Measurements from ENCODE around the gene ETV3L.

Gene ETV3L

GRCh38 chr1:157132616-157133167 is 33.1 kb upstream of the ETV3L start:
- Histone ChIP-seq H3K4me1 (ENCODE audit: control insufficient read depth in 1 of 2, insufficient read depth in 2 of 2, low read length in 2 of 2) (peaks cover 37 to 38% of the 10 kb centered on the region in 2 donors), H3K9me3 (ENCODE audit: control insufficient read depth in 1 of 2, low read length in 2 of 2) (no peaks in the 10 kb centered on the region), H3K36me3 (ENCODE audit: control insufficient read depth in 1 of 2, insufficient read depth in 2 of 2, low read length in 2 of 2) (peaks cover 32 to 77% of the 10 kb centered on the region in 2 donors), H3K27ac (ENCODE audit: low read depth, low read length) (no peak overlapping the region), H3K4me3 (ENCODE audit: low read depth in 1 of 2, low read length in 2 of 2) (no peak overlapping the region), H3K9ac (ENCODE audit: low read depth in 1 of 2, low read length in 2 of 2) (no peak overlapping the region), H3K27me3 (ENCODE audit: control insufficient read depth in 1 of 2, insufficient read depth in 2 of 2, low read length in 2 of 2) (no peaks in the 10 kb centered on the region)

- H3K36me3 ChIP-seq (ENCODE audit: control insufficient read depth in 1 of 2, insufficient read depth in 2 of 2, low read length in 2 of 2): peaks cover 32 to 80% of the 10 kb centered on the region in 2 donors
These were observed 32.5 kb upstream of the ETV3L start for GRCh38 chr1:157132111-157132510.

GRCh38 chr1:157131281-157131680 is 31.7 kb upstream of the ETV3L start:
- H3K9ac ChIP-seq (ENCODE audit: low read depth in 1 of 2, low read length in 2 of 2): no peak overlapping the region
- peaks cover 32 to 87% of the 10 kb centered on the region in 2 donors for H3K36me3 ChIP-seq (ENCODE audit: control insufficient read depth in 1 of 2, insufficient read depth in 2 of 2, low read length in 2 of 2)
- peaks cover 25 to 27% of the 10 kb centered on the region in 2 donors for H3K4me1 ChIP-seq (ENCODE audit: control insufficient read depth in 1 of 2, insufficient read depth in 2 of 2, low read length in 2 of 2)
- no peak overlapping the region for H3K27ac ChIP-seq (ENCODE audit: low read depth, low read length)
- no peaks in the 10 kb centered on the region for H3K27me3 ChIP-seq (ENCODE audit: control insufficient read depth in 1 of 2, insufficient read depth in 2 of 2, low read length in 2 of 2)
- H3K4me3 ChIP-seq (ENCODE audit: low read depth in 1 of 2, low read length in 2 of 2): no peak overlapping the region
- H3K9me3 ChIP-seq (ENCODE audit: control insufficient read depth in 1 of 2, low read length in 2 of 2): no peaks in the 10 kb centered on the region

More at GRCh38 chr1:157132111-157132510, 32.5 kb upstream of the ETV3L start:
- H3K27me3 ChIP-seq (ENCODE audit: control insufficient read depth in 1 of 2, insufficient read depth in 2 of 2, low read length in 2 of 2): no peaks in the 10 kb centered on the region
- H3K9ac ChIP-seq (ENCODE audit: low read depth in 1 of 2, low read length in 2 of 2): no peak overlapping the region
- H3K4me3 ChIP-seq (ENCODE audit: low read depth in 1 of 2, low read length in 2 of 2): no peak overlapping the region
- no peaks in the 10 kb centered on the region for H3K9me3 ChIP-seq (ENCODE audit: control insufficient read depth in 1 of 2, low read length in 2 of 2)
- H3K4me1 ChIP-seq (ENCODE audit: control insufficient read depth in 1 of 2, insufficient read depth in 2 of 2, low read length in 2 of 2): peaks cover 33 to 35% of the 10 kb centered on the region in 2 donors
- H3K27ac ChIP-seq (ENCODE audit: low read depth, low read length): no peak overlapping the region

- no peak overlapping the region for H3K4me3 ChIP-seq (ENCODE audit: low read depth in 1 of 2, low read length in 2 of 2)
- no peaks in the 10 kb centered on the region for H3K9me3 ChIP-seq (ENCODE audit: control insufficient read depth in 1 of 2, low read length in 2 of 2)
- H3K27me3 ChIP-seq (ENCODE audit: control insufficient read depth in 1 of 2, insufficient read depth in 2 of 2, low read length in 2 of 2): no peaks in the 10 kb centered on the region
- no peaks in the 10 kb centered on the region for H3K4me1 ChIP-seq (ENCODE audit: control insufficient read depth in 1 of 2, insufficient read depth in 2 of 2, low read length in 2 of 2)
- no peak overlapping the region for H3K9ac ChIP-seq (ENCODE audit: low read depth in 1 of 2, low read length in 2 of 2)
- no peak overlapping the region for H3K27ac ChIP-seq (ENCODE audit: low read depth, low read length)
- H3K36me3 ChIP-seq (ENCODE audit: control insufficient read depth in 1 of 2, insufficient read depth in 2 of 2, low read length in 2 of 2): peaks cover 28 to 64% of the 10 kb centered on the region in 2 donors
These were observed 25.2 kb upstream of the ETV3L start for GRCh38 chr1:157124855-157125254.

GRCh38 chr1:157119448-157119847 is 19.8 kb upstream of the ETV3L start:
- no peaks in the 10 kb centered on the region for H3K9me3 ChIP-seq (ENCODE audit: control insufficient read depth in 1 of 2, low read length in 2 of 2)
- no peak overlapping the region for H3K9ac ChIP-seq (ENCODE audit: low read depth in 1 of 2, low read length in 2 of 2)
- H3K27me3 ChIP-seq (ENCODE audit: control insufficient read depth in 1 of 2, insufficient read depth in 2 of 2, low read length in 2 of 2): no peaks in the 10 kb centered on the region
- peaks cover 12 to 18% of the 10 kb centered on the region in 2 donors for H3K36me3 ChIP-seq (ENCODE audit: control insufficient read depth in 1 of 2, insufficient read depth in 2 of 2, low read length in 2 of 2)
- H3K27ac ChIP-seq (ENCODE audit: low read depth, low read length): no peak overlapping the region
- no peak overlapping the region for H3K4me3 ChIP-seq (ENCODE audit: low read depth in 1 of 2, low read length in 2 of 2)
- no peaks in the 10 kb centered on the region for H3K4me1 ChIP-seq (ENCODE audit: control insufficient read depth in 1 of 2, insufficient read depth in 2 of 2, low read length in 2 of 2)

- H3K4me3 ChIP-seq (ENCODE audit: low read depth in 1 of 2, low read length in 2 of 2): no peak overlapping the region
- peaks cover 12 to 15% of the 10 kb centered on the region in 2 donors for H3K36me3 ChIP-seq (ENCODE audit: control insufficient read depth in 1 of 2, insufficient read depth in 2 of 2, low read length in 2 of 2)
- H3K27ac ChIP-seq (ENCODE audit: low read depth, low read length): no peak overlapping the region
- no peak overlapping the region for H3K9ac ChIP-seq (ENCODE audit: low read depth in 1 of 2, low read length in 2 of 2)
- no peaks in the 10 kb centered on the region for H3K9me3 ChIP-seq (ENCODE audit: control insufficient read depth in 1 of 2, low read length in 2 of 2)
- no peaks in the 10 kb centered on the region for H3K27me3 ChIP-seq (ENCODE audit: control insufficient read depth in 1 of 2, insufficient read depth in 2 of 2, low read length in 2 of 2)
- no peaks in the 10 kb centered on the region for H3K4me1 ChIP-seq (ENCODE audit: control insufficient read depth in 1 of 2, insufficient read depth in 2 of 2, low read length in 2 of 2)
These were observed 19.4 kb upstream of the ETV3L start for GRCh38 chr1:157119008-157119407.

GRCh38 chr1:157117527-157118057 is 18.0 kb upstream of the ETV3L start:
- Histone ChIP-seq H3K4me3 (ENCODE audit: low read depth in 1 of 2, low read length in 2 of 2) (no peak overlapping the region), H3K36me3 (ENCODE audit: control insufficient read depth in 1 of 2, insufficient read depth in 2 of 2, low read length in 2 of 2) (peaks cover 2 to 3% of the 10 kb centered on the region in 2 donors), H3K27me3 (ENCODE audit: control insufficient read depth in 1 of 2, insufficient read depth in 2 of 2, low read length in 2 of 2) (peaks cover 1 to 5% of the 10 kb centered on the region in 2 donors), H3K4me1 (ENCODE audit: control insufficient read depth in 1 of 2, insufficient read depth in 2 of 2, low read length in 2 of 2) (no peaks in the 10 kb centered on the region), H3K9me3 (ENCODE audit: control insufficient read depth in 1 of 2, low read length in 2 of 2) (no peaks in the 10 kb centered on the region), H3K27ac (ENCODE audit: low read depth, low read length) (no peak overlapping the region), H3K9ac (ENCODE audit: low read depth in 1 of 2, low read length in 2 of 2) (no peak overlapping the region)

- Histone ChIP-seq H3K27me3 (ENCODE audit: control insufficient read depth in 1 of 2, insufficient read depth in 2 of 2, low read length in 2 of 2) (peaks cover 4 to 9% of the 10 kb centered on the region in 2 donors), H3K9me3 (ENCODE audit: control insufficient read depth in 1 of 2, low read length in 2 of 2) (no peaks in the 10 kb centered on the region), H3K4me3 (ENCODE audit: low read depth in 1 of 2, low read length in 2 of 2) (no peak overlapping the region), H3K36me3 (ENCODE audit: control insufficient read depth in 1 of 2, insufficient read depth in 2 of 2, low read length in 2 of 2) (peaks cover 0 to 3% of the 10 kb centered on the region in 2 donors), H3K9ac (ENCODE audit: low read depth in 1 of 2, low read length in 2 of 2) (no peak overlapping the region), H3K4me1 (ENCODE audit: control insufficient read depth in 1 of 2, insufficient read depth in 2 of 2, low read length in 2 of 2) (no peaks in the 10 kb centered on the region), H3K27ac (ENCODE audit: low read depth, low read length) (no peak overlapping the region)
These were observed 17.1 kb upstream of the ETV3L start for GRCh38 chr1:157116737-157117103.

GRCh38 chr1:157115851-157116736 is 16.5 kb upstream of the ETV3L start:
- H3K9ac ChIP-seq (ENCODE audit: low read depth in 1 of 2, low read length in 2 of 2): no peak overlapping the region
- no peaks in the 10 kb centered on the region for H3K4me1 ChIP-seq (ENCODE audit: control insufficient read depth in 1 of 2, insufficient read depth in 2 of 2, low read length in 2 of 2)
- H3K9me3 ChIP-seq (ENCODE audit: control insufficient read depth in 1 of 2, low read length in 2 of 2): no peaks in the 10 kb centered on the region
- no peak overlapping the region for H3K27ac ChIP-seq (ENCODE audit: low read depth, low read length)
- H3K4me3 ChIP-seq (ENCODE audit: low read depth in 1 of 2, low read length in 2 of 2): no peak overlapping the region
- peaks cover 4 to 9% of the 10 kb centered on the region in 2 donors for H3K27me3 ChIP-seq (ENCODE audit: control insufficient read depth in 1 of 2, insufficient read depth in 2 of 2, low read length in 2 of 2)
- H3K36me3 ChIP-seq (ENCODE audit: control insufficient read depth in 1 of 2, insufficient read depth in 2 of 2, low read length in 2 of 2): peaks cover 0 to 3% of the 10 kb centered on the region in 2 donors

GRCh38 chr1:157115429-157115838 is 15.8 kb upstream of the ETV3L start:
- Histone ChIP-seq H3K4me3 (ENCODE audit: low read depth in 1 of 2, low read length in 2 of 2) (no peak overlapping the region), H3K4me1 (ENCODE audit: control insufficient read depth in 1 of 2, insufficient read depth in 2 of 2, low read length in 2 of 2) (no peaks in the 10 kb centered on the region), H3K36me3 (ENCODE audit: control insufficient read depth in 1 of 2, insufficient read depth in 2 of 2, low read length in 2 of 2) (no peaks in the 10 kb centered on the region), H3K27ac (ENCODE audit: low read depth, low read length) (no peak overlapping the region), H3K9ac (ENCODE audit: low read depth in 1 of 2, low read length in 2 of 2) (no peak overlapping the region), H3K27me3 (ENCODE audit: control insufficient read depth in 1 of 2, insufficient read depth in 2 of 2, low read length in 2 of 2) (peaks cover 4 to 9% of the 10 kb centered on the region in 2 donors), H3K9me3 (ENCODE audit: control insufficient read depth in 1 of 2, low read length in 2 of 2) (no peaks in the 10 kb centered on the region)
